IMR-90 (cell line): ENCODE data around the gene COL13A1. TPM values are rescaled to one million over a fixed set of nuclear protein-coding genes. Genes with fewer than 3 reads are reported as not detected.
A peak's percentile ranks its signal among the peaks of the same experiment; 100 is the strongest.

Experiments
- ATAC-seq: fragments of 200-7000 bp; cut with Tn5 transposase; 2 replicates; pipeline ENCODE4 v1.9.1; 2020; ENCODE audit warnings: low read depth, mild to moderate bottlenecking, moderate library complexity
- BruUV-seq: library from RNA; stranded (reverse); fragments of 400-500 nt; replicated peaks from 2 replicates; lab custom pipeline; 2021; lab: Mats Ljungman, UMichigan
- CTCF ChIA-PET: fragments of 300-600 bp; formaldehyde crosslinking; extraction: SDS; loops from one replicate; lab custom pipeline; 2021; ENCODE audit warnings: antibody characterized with exemption; lab: Yijun Ruan, JAX
- POLR2A ChIA-PET: fragments of 300-600 bp; sonication (Branson Sonifier 250); formaldehyde crosslinking; loops from one replicate; lab custom pipeline; 2022; ENCODE audit warnings: antibody characterized with exemption; ENCODE audit not compliant: unreplicated experiment; lab: Charles Lee
- DNase-seq: peaks from one replicate; pipeline ENCODE4 v3.0.0; 2013
- H2AFZ ChIP-seq: replicated peaks from 2 replicates; pipeline ENCODE3; 2013; ENCODE audit warnings: low read length, mild to moderate bottlenecking; ENCODE audit not compliant: poor library complexity
- H2AK5ac ChIP-seq: 2 replicates; pipeline ENCODE4 v1.6.1; 2013; ENCODE audit warnings: low read depth, low read length, inconsistent platforms
- H2AK9ac ChIP-seq: replicated peaks from 2 replicates; pipeline ENCODE3; 2013; ENCODE audit warnings: mild to moderate bottlenecking, low read depth, low read length, moderate library complexity; ENCODE audit not compliant: poor library complexity
- H2BK120ac ChIP-seq: 2 replicates; pipeline ENCODE4 v1.6.1; 2013; ENCODE audit warnings: low read depth, low read length, inconsistent platforms
- H2BK15ac ChIP-seq: 3 replicates; pipeline ENCODE4 v1.6.1; 2013; ENCODE audit warnings: low read depth, low read length, inconsistent platforms
- H2BK20ac ChIP-seq: 2 replicates; pipeline ENCODE4 v1.6.1; 2013; ENCODE audit warnings: low read depth, mild to moderate bottlenecking, inconsistent platforms, low read length, moderate library complexity
- H2BK5ac ChIP-seq: 2 replicates; pipeline ENCODE4 v1.6.1; 2013; ENCODE audit warnings: mild to moderate bottlenecking, low read depth, low read length, inconsistent platforms; ENCODE audit not compliant: poor library complexity, severe bottlenecking
- H3K14ac ChIP-seq: replicated peaks from 2 replicates; pipeline ENCODE4 v1.6.1; 2013; ENCODE audit warnings: low read depth, low read length, inconsistent platforms
- H3K18ac ChIP-seq: 2 replicates; pipeline ENCODE4 v1.6.1; 2013; ENCODE audit warnings: low read depth, low read length, control low read depth
- H3K23ac ChIP-seq: 2 replicates; pipeline ENCODE4 v1.6.1; 2013; ENCODE audit warnings: low read depth, low read length, inconsistent platforms
- H3K27ac ChIP-seq: 2 replicates; pipeline ENCODE4 v1.5.1; 2013; ENCODE audit warnings: mild to moderate bottlenecking, control low read depth, low read length; ENCODE audit not compliant: insufficient read depth
- H3K27me3 ChIP-seq: 2 replicates; pipeline ENCODE4 v1.6.1; 2013; ENCODE audit warnings: low read length; ENCODE audit not compliant: control insufficient read depth, insufficient read depth
- H3K36me3 ChIP-seq: 2 replicates; pipeline ENCODE4 v1.6.1; 2013; ENCODE audit warnings: low read length, mixed read lengths; ENCODE audit not compliant: control insufficient read depth, insufficient read depth
- H3K4ac ChIP-seq: 2 replicates; pipeline ENCODE4 v1.6.1; 2013; ENCODE audit warnings: low read depth, low read length, inconsistent platforms
- H3K4me1 ChIP-seq: 2 replicates; pipeline ENCODE4 v1.6.1; 2013; ENCODE audit warnings: low read length, mixed read lengths; ENCODE audit not compliant: control insufficient read depth, insufficient read depth
- H3K4me2 ChIP-seq: 2 replicates; pipeline ENCODE4 v1.6.1; 2013; ENCODE audit warnings: low read depth, mild to moderate bottlenecking, control low read depth, low read length, moderate library complexity
- H3K4me3 ChIP-seq: 2 replicates; pipeline ENCODE4 v1.5.1; 2013; ENCODE audit warnings: low read depth, mild to moderate bottlenecking, control low read depth, low read length, moderate library complexity; ENCODE audit not compliant: insufficient read depth
- H3K56ac ChIP-seq: 2 replicates; pipeline ENCODE4 v1.6.1; 2013; ENCODE audit warnings: low read length, inconsistent platforms; ENCODE audit not compliant: insufficient read depth; ENCODE audit errors: extremely low read depth
- H3K79me1 ChIP-seq, 2 experiments: 2 replicates each; pipeline ENCODE4 v1.6.1; 2013; ENCODE audit warnings: low read length in 2 of 2, inconsistent platforms in 1 of 2, low read depth in 1 of 2
- H3K9ac ChIP-seq: 2 replicates; pipeline ENCODE4 v1.6.1; 2013; ENCODE audit warnings: low read depth, low read length, control low read depth
- H3K9me1 ChIP-seq: 2 replicates; pipeline ENCODE4 v1.6.1; 2013; ENCODE audit warnings: low read length, inconsistent platforms; ENCODE audit not compliant: insufficient read depth
- H3K9me3 ChIP-seq: 2 replicates; pipeline ENCODE4 v1.6.1; 2013; ENCODE audit warnings: low read length; ENCODE audit not compliant: control insufficient read depth, insufficient read depth
- H4K20me1 ChIP-seq: 2 replicates; pipeline ENCODE4 v1.6.1; 2013; ENCODE audit warnings: low read length, inconsistent platforms; ENCODE audit not compliant: insufficient read depth
- H4K5ac ChIP-seq: 2 replicates; pipeline ENCODE4 v1.6.1; 2013; ENCODE audit warnings: mild to moderate bottlenecking, low read depth, low read length, control low read depth
- H4K8ac ChIP-seq, 2 experiments: 2 replicates each; pipeline ENCODE4 v1.6.1; 2013; ENCODE audit warnings: low read depth in 2 of 2, low read length in 2 of 2, control low read depth in 1 of 2, inconsistent platforms in 1 of 2
- H4K91ac ChIP-seq: 2 replicates; pipeline ENCODE4 v1.6.1; 2013; ENCODE audit warnings: low read depth, low read length, inconsistent platforms; ENCODE audit not compliant: insufficient read depth
- CEBPB ChIP-seq: IDR thresholded peaks from 2 replicates; pipeline ENCODE4 v1.6.1; 2012; ENCODE audit warnings: low read depth, low read length, improper control_type of control experiment
- CHD1 ChIP-seq: IDR thresholded peaks from 2 replicates; pipeline ENCODE4 v1.6.1; 2012; ENCODE audit warnings: low read depth, low read length, improper control_type of control experiment
- CTCF ChIP-seq: conservative IDR thresholded peaks from 2 replicates; pipeline ENCODE4 v1.5.1; 2012; ENCODE audit warnings: mild to moderate bottlenecking, low read depth, low read length, improper control_type of control experiment
- ELK1 ChIP-seq: fragments of 150-350 bp; IDR thresholded peaks from 2 replicates; pipeline ENCODE4 v1.6.1; 2016; ENCODE audit warnings: low read depth, mild to moderate bottlenecking, low read length, moderate library complexity, borderline replicate concordance
- FOS ChIP-seq: fragments of 150-350 bp; IDR thresholded peaks from 2 replicates; pipeline ENCODE4 v1.6.1; 2016; ENCODE audit warnings: low read depth, low read length
- MAFK ChIP-seq: IDR thresholded peaks from 2 replicates; pipeline ENCODE4 v1.6.1; 2012; ENCODE audit warnings: low read depth, low read length, improper control_type of control experiment
- MAZ ChIP-seq: IDR thresholded peaks from 2 replicates; pipeline ENCODE4 v1.6.1; 2012; ENCODE audit warnings: low read depth, mild to moderate bottlenecking, low read length, improper control_type of control experiment, moderate library complexity, borderline replicate concordance
- MXI1 ChIP-seq: IDR thresholded peaks from 2 replicates; pipeline ENCODE4 v1.6.1; 2012; ENCODE audit warnings: low read depth, mild to moderate bottlenecking, low read length, moderate library complexity, borderline replicate concordance
- NFE2L2 ChIP-seq: fragments of 150-350 bp; IDR thresholded peaks from 2 replicates; pipeline ENCODE4 v1.6.1; 2016; ENCODE audit warnings: low read depth, mild to moderate bottlenecking, low read length
- RAD21 ChIP-seq: IDR thresholded peaks from 2 replicates; pipeline ENCODE4 v1.6.1; 2012; ENCODE audit warnings: low read length, improper control_type of control experiment
- RCOR1 ChIP-seq: IDR thresholded peaks from 2 replicates; pipeline ENCODE4 v1.6.1; 2012; ENCODE audit warnings: mild to moderate bottlenecking, low read length, improper control_type of control experiment; ENCODE audit not compliant: insufficient replicate concordance
- RFX5 ChIP-seq: IDR thresholded peaks from 2 replicates; pipeline ENCODE4 v1.8.0; 2012; ENCODE audit warnings: low read depth, mild to moderate bottlenecking, low read length, moderate library complexity
- SMC3 ChIP-seq: fragments of 150-350 bp; IDR thresholded peaks from 2 replicates; pipeline ENCODE4 v1.6.1; 2016; ENCODE audit warnings: low read depth, mild to moderate bottlenecking, antibody characterized with exemption, low read length, moderate library complexity
- USF2 ChIP-seq: fragments of 150-350 bp; IDR thresholded peaks from 2 replicates; pipeline ENCODE4 v1.6.1; 2017; ENCODE audit warnings: mild to moderate bottlenecking, antibody characterized with exemption, low read length, low read depth
- WGBS, 2 experiments: methylation state at CpG; one replicate each; pipeline versions ENCODE4 v1.1.5 to v1.1.7; 2013; ENCODE audit warnings: missing lambda C conversion rate in 2 of 2; ENCODE audit not compliant: insufficient read length in 1 of 2; ENCODE audit errors: extremely low coverage in 2 of 2; 5-methylcytosine and 5-hydroxymethylcytosine counted together
- dilution Hi-C: fragments of 300-500 bp; cut with HindIII; formaldehyde crosslinking; loops from one replicate; pipeline ENCODE4 v1.14.3; 2018; ENCODE audit warnings: low sequenced_read_pairs; ENCODE audit not compliant: unreplicated experiment
- in situ Hi-C: fragments of 300-500 bp; cut with MboI; formaldehyde crosslinking; loops from 3 replicates; pipeline ENCODE4 v1.14.3; 2019; ENCODE audit warnings: low sequenced_read_pairs, inconsistent platforms, mixed read lengths
- intact Hi-C: fragments of 100-400 bp; cut with micrococcal nuclease; formaldehyde crosslinking; loops from 2 replicates; pipeline ENCODE4 v1.10.0; 2022
- polyA plus RNA-seq, 3 experiments: library from polyadenylated mRNA; depleted of rRNA; stranded (reverse); fragments of >200 nt; gene quantifications; 2 replicates each; pipeline ENCODE4 v1.2.3, GENCODE V29; 2012; ENCODE audit warnings: low replicate concordance in 1 of 3
- total RNA-seq: library from RNA; depleted of rRNA; stranded (reverse); fragments of >200 nt; gene quantifications from 2 replicates; pipeline ENCODE4 v1.2.3, GENCODE V29; 2012

Gene COL13A1
- total and polyA plus RNA-seq, 2 of the 4 experiments (the other 2 are of a cell fraction) = 12.2 to 31.3 TPM

- peaks cover 22 to 75% of the 10 kb centered on the region in 2 experiments for H3K79me1 ChIP-seq
- peaks cover 37% of the 10 kb centered on the region for H3K9me1 ChIP-seq
- H2AFZ ChIP-seq = peak overlapping the region; percentile 44
- no peak overlapping the region for H3K56ac ChIP-seq
- no peak overlapping the region for H3K4me3 ChIP-seq
- no peaks in the 10 kb centered on the region for H3K9me3 ChIP-seq
- H2BK15ac ChIP-seq = peak overlapping the region; percentile 48; the same call in 1 of the 3 replicates
- peak overlapping the region; percentile 74 for H3K4ac ChIP-seq
- ATAC-seq (no peak; the same call in 1 of the 2 replicates), DNase-seq (peak; percentile 24)
- no TSS peak for BruUV-seq
- no peaks in the 10 kb centered on the region for H4K20me1 ChIP-seq
- H3K18ac ChIP-seq = no peak overlapping the region
- peak overlapping the region; percentile 34 for H2BK20ac ChIP-seq
- peak overlapping the region; percentile 3 for H2AK9ac ChIP-seq
- dilution Hi-C loops (no loop called here), intact Hi-C loops (no loop called here), in situ Hi-C loops (no loop called here)
- H2AK5ac ChIP-seq = peak overlapping the region; percentile 83
- H2BK5ac ChIP-seq = no peak overlapping the region
- H3K23ac ChIP-seq = peak overlapping the region; percentile 56; the same call in 1 of the 2 replicates
- H3K4me1 ChIP-seq = peaks cover 31% of the 10 kb centered on the region
- ChIA-PET CTCF (no interaction called here), POLR2A (no interaction called here)
- no peak overlapping the region for H3K9ac ChIP-seq
- no peak overlapping the region for H3K4me2 ChIP-seq
- no peaks in the 10 kb centered on the region for H3K36me3 ChIP-seq
- no peaks in the 10 kb centered on the region for H3K27me3 ChIP-seq
- TF ChIP-seq RAD21 (no peak), SMC3 (no peak), NFE2L2 (no peak), MAZ (no peak), USF2 (no peak), FOS (no peak), CHD1 (no peak), RCOR1 (no peak), MXI1 (no peak), RFX5 (no peak), CTCF (no peak), CEBPB (no peak), ELK1 (no peak), MAFK (no peak)
- H4K8ac ChIP-seq = peak overlapping the region in 1 of 2 experiments; percentile 75; a peak in 2 of 4 replicates
- H4K91ac ChIP-seq = no peak overlapping the region
- H3K27ac ChIP-seq = no peak overlapping the region
- no CpG with 5 or more reads among the region's 5 CpGs for WGBS, 2 experiments
- no peak overlapping the region for H4K5ac ChIP-seq
- peak overlapping the region; percentile 70; the same call in 1 of the 2 replicates for H2BK120ac ChIP-seq
- H3K14ac ChIP-seq = peak overlapping the region; percentile 49; the same call in 1 of the 2 replicates
Measured at GRCh38 chr10:69847458-69847857, 45.8 kb downstream of the COL13A1 start.
